DLD1 (cell line): ENCODE data around the gene MPV17L2.

Experiments used
- in situ Hi-C: cut with HindIII; loops from 2 replicates; pipeline ENCODE4 v1.10.0; 2017; ENCODE audit warnings: low sequenced_read_pairs

Gene MPV17L2

DNA sequence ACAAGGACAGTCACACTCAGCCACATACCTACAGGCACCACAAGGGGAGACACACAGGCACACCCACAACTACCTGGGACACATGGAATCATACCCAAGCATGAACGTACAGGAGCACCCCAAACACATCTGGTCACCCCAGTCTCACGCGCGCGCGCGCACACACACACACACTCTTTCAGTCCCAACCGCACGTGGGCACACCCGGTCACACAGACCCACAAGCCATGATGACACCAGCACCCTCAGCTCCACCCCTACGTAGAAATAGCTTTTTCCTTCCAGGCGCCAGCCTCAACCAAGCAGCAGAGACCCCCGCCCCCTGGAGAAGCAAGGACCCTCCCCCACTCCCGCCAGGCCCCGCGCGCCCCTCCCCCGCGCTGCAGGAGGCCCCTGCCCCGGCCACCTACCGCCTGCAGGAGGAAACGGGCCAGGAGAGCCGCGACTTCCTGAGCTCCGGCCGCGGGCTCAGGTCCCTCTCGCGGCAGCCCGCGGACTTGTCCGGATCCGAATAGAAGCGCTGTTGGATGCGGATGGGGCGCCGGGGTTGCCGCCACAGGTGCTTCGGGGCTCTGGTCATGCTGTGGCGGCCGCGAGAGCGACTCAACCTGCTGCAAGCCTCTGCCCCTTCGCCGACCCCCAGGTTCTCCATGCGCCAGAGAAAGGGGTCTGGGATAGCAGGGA is 39.7 kb downstream of the MPV17L2 start:
- in situ Hi-C loops: no loop called here

GRCh38 chr19:18233224-18233825 is 40.3 kb downstream of the MPV17L2 start:
- in situ Hi-C loops: no loop called here

- in situ Hi-C loops: no loop called here
Observed at GRCh38 chr19:18234194-18234593, 41.2 kb downstream of the MPV17L2 start.

DNA sequence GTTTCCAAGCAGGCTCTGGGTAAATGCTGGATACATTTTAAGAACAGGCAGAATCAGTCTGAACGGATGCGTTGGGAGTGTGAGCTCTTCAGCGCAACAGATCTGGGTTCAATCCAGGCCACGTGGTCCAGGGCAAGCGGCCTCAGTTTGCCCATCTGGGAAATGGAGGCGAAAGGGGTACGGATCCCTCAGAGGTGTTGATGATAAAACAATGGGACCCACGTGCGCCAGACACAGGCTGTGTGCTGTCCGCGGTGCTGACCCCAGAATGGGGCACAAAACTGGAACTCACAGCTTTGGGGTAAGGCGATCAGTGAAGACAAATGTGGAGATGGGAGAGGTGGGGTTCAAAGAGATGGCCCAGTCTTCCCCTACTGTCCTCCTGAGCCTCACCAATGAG is 46.3 kb downstream of the MPV17L2 start:
- in situ Hi-C loops: no loop called here

GRCh38 chr19:18245297-18245696 is 52.3 kb downstream of the MPV17L2 start:
- in situ Hi-C loops: no loop called here
